GM12878 (cell line): ENCODE data around the gene LRCH4. TPM values are rescaled to one million over a fixed set of nuclear protein-coding genes. Genes with fewer than 3 reads are reported as not detected.

Experiments
- ATAC-seq: fragments of 200-7000 bp; cut with Tn5 transposase; 3 replicates; pipeline ENCODE4 v1.9.1; 2020; ENCODE audit warnings: mild to moderate bottlenecking, moderate library complexity
- BruUV-seq: library from RNA; stranded (reverse); fragments of 400-500 nt; replicated peaks from 2 replicates; lab custom pipeline; 2021; lab: Mats Ljungman, UMichigan
- CTCF ChIA-PET: fragments of 300-600 bp; sonication (Branson Sonifier 250); formaldehyde crosslinking; extraction: SDS; loops from one replicate; lab custom pipeline; 2021; ENCODE audit warnings: inconsistent platforms; lab: Yijun Ruan, JAX
- POLR2A ChIA-PET: fragments of 350-600 bp; formaldehyde crosslinking; extraction: SDS; loops from one replicate; lab custom pipeline; 2021; ENCODE audit warnings: inconsistent platforms; lab: Charles Lee
- RAD21 ChIA-PET: fragments of 300-600 bp; sonication (Branson Sonifier 250); formaldehyde crosslinking; loops from one replicate; lab custom pipeline; 2023; ENCODE audit warnings: antibody characterized with exemption; ENCODE audit not compliant: unreplicated experiment; lab: Charles Lee
- SMC1A ChIA-PET: fragments of 300-600 bp; sonication (Branson Sonifier 250); formaldehyde crosslinking; loops from one replicate; lab custom pipeline; 2023; ENCODE audit not compliant: unreplicated experiment, uncharacterized antibody; lab: Charles Lee
- DNase-seq: peaks from one replicate; pipeline ENCODE4 v3.0.0-alpha.2; 2011; ENCODE audit warnings: low read depth, low spot score
- FAIRE-seq: peaks from 3 replicates; lab custom pipeline; 2011; peaks lifted over from hg19 to GRCh38; lab: Jason Lieb, UNC
- H2AFZ ChIP-seq: 2 replicates; pipeline ENCODE4 v1.6.0; 2011; ENCODE audit warnings: low read depth, low read length, control low read depth; ENCODE audit not compliant: control insufficient read depth
- H3K27ac ChIP-seq: 2 replicates; pipeline ENCODE4 v1.5.1; 2011; ENCODE audit warnings: control low read depth; ENCODE audit not compliant: control insufficient read depth, insufficient read depth
- H3K27me3 ChIP-seq, 2 experiments: replicated peaks in 1 of 2; 2 replicates each; pipeline versions ENCODE4 v1.6.0 to v1.6.1; 2011; ENCODE audit warnings: low read length in 1 of 2; ENCODE audit not compliant: control insufficient read depth in 2 of 2, insufficient read depth in 2 of 2
- H3K36me3 ChIP-seq, 2 experiments: 2 replicates each; pipeline ENCODE4 v1.5.1; 2011; ENCODE audit warnings: low read length in 1 of 2; ENCODE audit not compliant: control insufficient read depth in 2 of 2, insufficient read depth in 2 of 2
- H3K4me1 ChIP-seq: 2 replicates; pipeline ENCODE4 v1.6.1; 2011; ENCODE audit warnings: mild to moderate bottlenecking, low read length, moderate library complexity, mixed read lengths; ENCODE audit not compliant: control insufficient read depth, insufficient read depth
- H3K4me2 ChIP-seq: 2 replicates; pipeline ENCODE4 v1.6.0; 2011; ENCODE audit warnings: control low read depth; ENCODE audit not compliant: control insufficient read depth, insufficient read depth
- H3K4me3 ChIP-seq: fragments of 200-600 bp; sonication (generic); 2 replicates; pipeline ENCODE4 v1.5.1; 2016
- H3K79me2 ChIP-seq: 2 replicates; pipeline ENCODE4 v1.6.0; 2011; ENCODE audit warnings: low read length; ENCODE audit not compliant: control insufficient read depth, insufficient read depth
- H3K9ac ChIP-seq: 2 replicates; pipeline ENCODE4 v1.8.0; 2011; ENCODE audit warnings: low read length, control low read depth, mixed read lengths; ENCODE audit not compliant: control insufficient read depth, insufficient read depth
- H3K9me3 ChIP-seq: replicated peaks from 3 replicates; pipeline ENCODE4 v1.5.1; 2011; ENCODE audit warnings: mild to moderate bottlenecking, low read length; ENCODE audit not compliant: control insufficient read depth, insufficient read depth
- H4K20me1 ChIP-seq: 2 replicates; pipeline ENCODE4 v1.6.0; 2011; ENCODE audit not compliant: control insufficient read depth, insufficient read depth
- BCLAF1 ChIP-seq: fragments of 450-650 bp; IDR thresholded peaks from 2 replicates; pipeline ENCODE4 v1.6.1; 2017; ENCODE audit warnings: antibody characterized with exemption, mild to moderate bottlenecking, moderate library complexity
- CBX5 ChIP-seq: sonication (generic); IDR thresholded peaks from 2 replicates; pipeline ENCODE4 v1.6.1; 2016; ENCODE audit warnings: low read depth, moderate library complexity, mild to moderate bottlenecking, inconsistent platforms
- HCFC1 ChIP-seq: fragments of 150-350 bp; IDR thresholded peaks from 2 replicates; pipeline ENCODE4 v1.6.1; 2014; ENCODE audit warnings: low read length
- HDAC2 ChIP-seq: fragments of 200-600 bp; sonication (generic); IDR thresholded peaks from 2 replicates; pipeline ENCODE4 v1.6.1; 2017
- NR2C2 ChIP-seq: IDR thresholded peaks from 2 replicates; pipeline ENCODE4 v1.6.1; 2011; ENCODE audit warnings: borderline replicate concordance, low read depth; ENCODE audit not compliant: control insufficient read depth, insufficient read length
- RAD21 ChIP-seq: IDR thresholded peaks from 2 replicates; pipeline ENCODE4 v1.6.1; 2011; ENCODE audit warnings: mild to moderate bottlenecking, low read depth, low read length, moderate library complexity; ENCODE audit not compliant: insufficient read depth
- RBBP5 ChIP-seq: fragments of 200-600 bp; sonication (generic); conservative IDR thresholded peaks from 2 replicates; pipeline ENCODE4 v1.6.1; 2016
- SP1 ChIP-seq: IDR thresholded peaks from one replicate; pipeline ENCODE4 v1.6.1; 2011; ENCODE audit warnings: low read depth, low read length
- SRF ChIP-seq, 2 experiments: IDR thresholded peaks; 2 replicates each; pipeline ENCODE4 v1.6.1; 2011; ENCODE audit warnings: low read depth in 2 of 2, low read length in 2 of 2, mild to moderate bottlenecking in 1 of 2, moderate library complexity in 1 of 2
- ZNF592 ChIP-seq: fragments of 450-650 bp; IDR thresholded peaks from 2 replicates; pipeline ENCODE4 v1.6.1; 2017; ENCODE audit warnings: mild to moderate bottlenecking, moderate library complexity
- WGBS: methylation state at CpG from one replicate; pipeline ENCODE4 v1.1.6; 2016; ENCODE audit warnings: low lambda C conversion rate; ENCODE audit not compliant: insufficient replicate concordance, insufficient coverage; ENCODE audit errors: missing lambda C conversion rate; 5-methylcytosine and 5-hydroxymethylcytosine counted together
- in situ Hi-C: fragments of 300-500 bp; cut with MboI; formaldehyde crosslinking; loops from 9 replicates; pipeline ENCODE4 v1.14.3; 2018; ENCODE audit warnings: mixed read lengths
- intact Hi-C: fragments of 100-400 bp; cut with micrococcal nuclease; formaldehyde crosslinking; loops from one replicate; pipeline ENCODE4 v1.14.2; 2022; ENCODE audit not compliant: unreplicated experiment
- polyA plus RNA-seq, 11 experiments: library from polyadenylated mRNA; depleted of rRNA in 4 of 11; unstranded in 6 of 11; stranded (reverse) in 5 of 11; fragments of >200 nt; fragmentation: Nextera tagmentation in 4 of 11; fragmentation: Illumina TruSeq in 1 of 11; extraction: Ambion mirVana in 4 of 11; extraction: Trizol in 1 of 11; gene quantifications; 1 replicate in 1 of 11; 2 replicates in 10 of 11; pipeline versions ENCODE4 v1.2.1 to v1.2.3, GENCODE V29; 2011 to 2016; ENCODE audit warnings: inconsistent platforms in 2 of 11, missing spikeins in 2 of 11, low read depth in 1 of 11
- total RNA-seq, 4 experiments: library from RNA; depleted of rRNA in 3 of 4; stranded (reverse); fragments of >200 nt in 3 of 4; fragmentation: Illumina TruSeq in 1 of 4; extraction: Trizol in 1 of 4; gene quantifications; 2 replicates each; pipeline versions ENCODE4 v1.2.1 to v1.2.3, GENCODE V29; 2013 to 2021
- TF ChIP-seq, protein P1 (sequence below): IDR thresholded peaks from 2 replicates; pipeline ENCODE4 v1.6.1; 2011; ENCODE audit warnings: borderline replicate concordance, low read depth, mild to moderate bottlenecking, moderate library complexity, mixed read lengths, low read length; ENCODE audit not compliant: insufficient read depth; ENCODE audit errors: extremely low read length

LRCH4 gene
- total and polyA plus RNA-seq, 10 of the 15 experiments (the other 5 are each of a cell fraction or from before 2014, with no cell fraction given) = 0.58 to 96.7 (median 28.4) TPM

DNA sequence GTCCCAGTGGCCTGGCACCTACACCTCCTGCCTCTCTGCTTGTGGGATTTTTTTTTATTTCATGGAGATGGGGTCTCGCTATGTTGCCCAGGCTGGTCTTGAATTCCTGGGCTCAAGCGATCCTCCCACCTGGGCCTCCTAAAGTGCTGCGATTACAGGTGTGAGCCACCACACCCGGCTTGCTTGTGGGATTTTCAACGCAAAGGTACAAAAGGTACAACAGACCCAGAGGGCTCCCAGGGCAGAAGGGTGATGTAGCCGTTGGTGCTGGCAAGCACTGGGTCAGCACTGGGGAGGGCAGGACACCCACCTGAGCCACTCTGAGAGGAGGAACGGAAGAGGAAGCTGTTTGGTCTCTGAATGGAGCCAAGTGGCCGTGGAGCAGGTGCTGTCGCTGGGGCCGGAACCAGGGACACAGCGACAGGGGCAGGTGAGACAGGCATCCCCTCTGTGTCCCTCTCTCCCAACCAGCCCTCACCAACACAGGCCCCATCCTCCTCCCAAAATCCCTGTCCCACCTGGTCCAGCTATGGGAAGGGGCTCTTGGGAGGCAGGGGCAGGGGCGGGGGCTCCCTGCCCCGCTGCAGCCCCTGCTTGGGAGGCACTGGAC is 9.4 kb downstream of the LRCH4 start (continued):
- TF ChIP-seq ZNF592 (no peak), CBX5 (no peak)
- TF ChIP-seq, protein P1, sequence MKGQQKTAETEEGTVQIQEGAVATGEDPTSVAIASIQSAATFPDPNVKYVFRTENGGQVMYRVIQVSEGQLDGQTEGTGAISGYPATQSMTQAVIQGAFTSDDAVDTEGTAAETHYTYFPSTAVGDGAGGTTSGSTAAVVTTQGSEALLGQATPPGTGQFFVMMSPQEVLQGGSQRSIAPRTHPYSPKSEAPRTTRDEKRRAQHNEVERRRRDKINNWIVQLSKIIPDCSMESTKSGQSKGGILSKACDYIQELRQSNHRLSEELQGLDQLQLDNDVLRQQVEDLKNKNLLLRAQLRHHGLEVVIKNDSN = no peak

- Histone ChIP-seq H3K36me3 (peaks cover 7 to 13% of the 10 kb centered on the region in 2 experiments; a peak in 3 of 4 replicates), H3K4me3 (no peak overlapping the region), H3K79me2 (no peaks in the 10 kb centered on the region), H3K27me3 (no peaks in the 10 kb centered on the region), H3K4me2 (no peak overlapping the region), H3K4me1 (peaks cover 8% of the 10 kb centered on the region), H2AFZ (no peak overlapping the region), H3K27ac (no peak overlapping the region), H3K9me3 (no peaks in the 10 kb centered on the region), H3K9ac (no peak overlapping the region), H4K20me1 (no peaks in the 10 kb centered on the region)
- BruUV-seq = no TSS peak
- ChIA-PET SMC1A (no interaction called here), CTCF (no interaction called here), POLR2A (no interaction called here), RAD21 (no interaction called here)
- ATAC-seq (no peak), FAIRE-seq (no peak), DNase-seq (no peak)
- in situ Hi-C loops = no loop called here
- 92% methylated on average over 17 of the region's 17 CpGs for WGBS
- intact Hi-C loops = no loop called here
- TF ChIP-seq NR2C2 = no peak
- no peak for TF ChIP-seq BCLAF1
- no peak for TF ChIP-seq SP1
- no peak for TF ChIP-seq SRF (IDR thresholded peaks at IDR 0.05; ENCODE audit: low read depth in 2 of 2, low read length in 2 of 2)
- no peak for TF ChIP-seq RAD21
- TF ChIP-seq HCFC1 = no peak
- no peak for TF ChIP-seq HDAC2
- no peak for TF ChIP-seq RBBP5
These were observed 10.1 kb downstream of the LRCH4 start for GRCh38 chr7:100575746-100576383.
